Uterus (tissue), 2 donors: ENCODE data around the gene P2RY14.

Source experiments
- POLR2A ChIP-seq, 2 donors: fragments of 450-650 bp; IDR thresholded peaks; one replicate each; pipeline ENCODE4 v1.6.1; 2016; ENCODE audit warnings: antibody characterized with exemption in 2 of 2, mild to moderate bottlenecking in 1 of 2, moderate library complexity in 1 of 2
- TF ChIP-seq, protein P1 (sequence below), 4 experiments: fragments of 200-600 bp in 2 of 4; fragments of 450-650 bp in 2 of 4; sonication (generic) in 2 of 4; IDR thresholded peaks; one replicate each; pipeline ENCODE4 v1.5.1; 2016 to 2019; ENCODE audit warnings: antibody characterized with exemption in 4 of 4, mild to moderate bottlenecking in 2 of 4, moderate library complexity in 1 of 4

DNA sequence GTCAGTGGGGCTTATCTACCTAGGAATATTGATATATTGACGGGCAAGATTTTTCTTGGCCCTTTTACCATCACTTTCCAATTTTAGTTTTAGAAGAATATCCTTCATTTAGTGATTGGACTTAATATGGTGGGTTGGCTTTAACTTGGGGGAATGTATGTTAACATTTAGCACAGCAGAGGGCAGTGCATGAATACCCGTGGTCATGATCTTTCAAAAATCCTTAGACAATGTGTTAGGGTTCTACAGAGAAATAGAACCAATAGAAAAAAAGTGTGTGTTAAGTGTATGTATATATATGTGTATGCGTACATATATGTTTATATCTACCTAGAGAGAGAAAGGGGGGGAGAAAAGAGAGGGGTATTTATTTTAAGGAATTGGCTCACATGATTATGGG, 112.2 kb downstream of the P2RY14 start:
- TF ChIP-seq, protein P1, sequence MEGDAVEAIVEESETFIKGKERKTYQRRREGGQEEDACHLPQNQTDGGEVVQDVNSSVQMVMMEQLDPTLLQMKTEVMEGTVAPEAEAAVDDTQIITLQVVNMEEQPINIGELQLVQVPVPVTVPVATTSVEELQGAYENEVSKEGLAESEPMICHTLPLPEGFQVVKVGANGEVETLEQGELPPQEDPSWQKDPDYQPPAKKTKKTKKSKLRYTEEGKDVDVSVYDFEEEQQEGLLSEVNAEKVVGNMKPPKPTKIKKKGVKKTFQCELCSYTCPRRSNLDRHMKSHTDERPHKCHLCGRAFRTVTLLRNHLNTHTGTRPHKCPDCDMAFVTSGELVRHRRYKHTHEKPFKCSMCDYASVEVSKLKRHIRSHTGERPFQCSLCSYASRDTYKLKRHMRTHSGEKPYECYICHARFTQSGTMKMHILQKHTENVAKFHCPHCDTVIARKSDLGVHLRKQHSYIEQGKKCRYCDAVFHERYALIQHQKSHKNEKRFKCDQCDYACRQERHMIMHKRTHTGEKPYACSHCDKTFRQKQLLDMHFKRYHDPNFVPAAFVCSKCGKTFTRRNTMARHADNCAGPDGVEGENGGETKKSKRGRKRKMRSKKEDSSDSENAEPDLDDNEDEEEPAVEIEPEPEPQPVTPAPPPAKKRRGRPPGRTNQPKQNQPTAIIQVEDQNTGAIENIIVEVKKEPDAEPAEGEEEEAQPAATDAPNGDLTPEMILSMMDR (IDR thresholded peaks at IDR 0.05), result no peak
- TF ChIP-seq POLR2A (IDR thresholded peaks at IDR 0.05), result no peak
